ENCODE results near the gene PAPPA.

PAPPA gene

GRCh38 chr9:116154334-116154975 lies 864 bp downstream of the PAPPA start:
- Histone ChIP-seq H3K9me3 (replicated peaks; ENCODE audit: low read length) (no peaks in the 10 kb centered on the region), H3K4me3 (ENCODE audit: low read length) (peak overlapping the region; percentile 63), H3K4me2 (ENCODE audit: low read length) (peak overlapping the region; percentile 81), H3K9ac (ENCODE audit: low read depth, low read length) (peak overlapping the region; percentile 65), H3K27me3 (ENCODE audit: control insufficient read depth, insufficient read depth, low read length) (peaks cover 17% of the 10 kb centered on the region), H3K4me1 (ENCODE audit: control insufficient read depth, insufficient read depth, low read length) (peaks cover 53% of the 10 kb centered on the region), H3K36me3 (ENCODE audit: insufficient read depth, low read length) (no peaks in the 10 kb centered on the region)

GRCh38 chr9:116154976-116155697 lies 1.5 kb downstream of the PAPPA start:
- Histone ChIP-seq H3K4me3 (ENCODE audit: low read length) (peak overlapping the region; percentile 63), H3K9me3 (replicated peaks; ENCODE audit: low read length) (no peaks in the 10 kb centered on the region), H3K4me1 (ENCODE audit: control insufficient read depth, insufficient read depth, low read length) (peaks cover 53% of the 10 kb centered on the region), H3K4me2 (ENCODE audit: low read length) (peak overlapping the region; percentile 81), H3K36me3 (ENCODE audit: insufficient read depth, low read length) (no peaks in the 10 kb centered on the region), H3K9ac (ENCODE audit: low read depth, low read length) (peak overlapping the region; percentile 65), H3K27me3 (ENCODE audit: control insufficient read depth, insufficient read depth, low read length) (peaks cover 17% of the 10 kb centered on the region)

- Histone ChIP-seq H3K4me3 (ENCODE audit: low read length) (peak overlapping the region; percentile 63), H3K36me3 (ENCODE audit: insufficient read depth, low read length) (no peaks in the 10 kb centered on the region), H3K9me3 (replicated peaks; ENCODE audit: low read length) (no peaks in the 10 kb centered on the region), H3K9ac (ENCODE audit: low read depth, low read length) (peak overlapping the region; percentile 65), H3K27me3 (ENCODE audit: control insufficient read depth, insufficient read depth, low read length) (peaks cover 20% of the 10 kb centered on the region), H3K4me2 (ENCODE audit: low read length) (peak overlapping the region; percentile 81), H3K4me1 (ENCODE audit: control insufficient read depth, insufficient read depth, low read length) (peaks cover 53% of the 10 kb centered on the region)
Measured at GRCh38 chr9:116155698-116156039, 2.1 kb downstream of the PAPPA start.

- H3K4me1 ChIP-seq (ENCODE audit: control insufficient read depth, insufficient read depth, low read length): peaks cover 48% of the 10 kb centered on the region
- H3K36me3 ChIP-seq (ENCODE audit: insufficient read depth, low read length): no peaks in the 10 kb centered on the region
- peaks cover 27% of the 10 kb centered on the region for H3K27me3 ChIP-seq (ENCODE audit: control insufficient read depth, insufficient read depth, low read length)
- H3K9me3 ChIP-seq (replicated peaks; ENCODE audit: low read length): no peaks in the 10 kb centered on the region
- H3K4me3 ChIP-seq (ENCODE audit: low read length): peak overlapping the region; percentile 53
- peak overlapping the region; percentile 81 for H3K4me2 ChIP-seq (ENCODE audit: low read length)
- peak overlapping the region; percentile 58 for H3K9ac ChIP-seq (ENCODE audit: low read depth, low read length)
Measured at GRCh38 chr9:116156621-116157314, 3.2 kb downstream of the PAPPA start.

GRCh38 chr9:116157436-116158138 lies 4.0 kb downstream of the PAPPA start:
- Histone ChIP-seq H3K27me3 (ENCODE audit: control insufficient read depth, insufficient read depth, low read length) (peaks cover 27% of the 10 kb centered on the region), H3K4me3 (ENCODE audit: low read length) (peak overlapping the region; percentile 53), H3K9ac (ENCODE audit: low read depth, low read length) (peak overlapping the region; percentile 58)

GRCh38 chr9:116160676-116161571 lies 7.3 kb downstream of the PAPPA start:
- peaks cover 18% of the 10 kb centered on the region for H3K27me3 ChIP-seq (ENCODE audit: control insufficient read depth, insufficient read depth, low read length)

More at GRCh38 chr9:116157436-116158138, 4.0 kb downstream of the PAPPA start:
- no peaks in the 10 kb centered on the region for H3K9me3 ChIP-seq (replicated peaks; ENCODE audit: low read length)
- H3K4me1 ChIP-seq (ENCODE audit: control insufficient read depth, insufficient read depth, low read length): peaks cover 41% of the 10 kb centered on the region
- peak overlapping the region; percentile 81 for H3K4me2 ChIP-seq (ENCODE audit: low read length)
- H3K36me3 ChIP-seq (ENCODE audit: insufficient read depth, low read length): no peaks in the 10 kb centered on the region

GRCh38 chr9:116162241-116162781 lies 8.7 kb downstream of the PAPPA start:
- Histone ChIP-seq H3K4me3 (ENCODE audit: low read length) (no peak overlapping the region), H3K9me3 (replicated peaks; ENCODE audit: low read length) (no peaks in the 10 kb centered on the region), H3K4me1 (ENCODE audit: control insufficient read depth, insufficient read depth, low read length) (peaks cover 5% of the 10 kb centered on the region), H3K4me2 (ENCODE audit: low read length) (no peak overlapping the region), H3K27me3 (ENCODE audit: control insufficient read depth, insufficient read depth, low read length) (peaks cover 18% of the 10 kb centered on the region), H3K36me3 (ENCODE audit: insufficient read depth, low read length) (no peaks in the 10 kb centered on the region), H3K9ac (ENCODE audit: low read depth, low read length) (no peak overlapping the region)

More at GRCh38 chr9:116160676-116161571, 7.3 kb downstream of the PAPPA start:
- Histone ChIP-seq H3K9ac (ENCODE audit: low read depth, low read length) (no peak overlapping the region), H3K4me2 (ENCODE audit: low read length) (no peak overlapping the region), H3K4me3 (ENCODE audit: low read length) (no peak overlapping the region), H3K9me3 (replicated peaks; ENCODE audit: low read length) (no peaks in the 10 kb centered on the region), H3K4me1 (ENCODE audit: control insufficient read depth, insufficient read depth, low read length) (peaks cover 17% of the 10 kb centered on the region), H3K36me3 (ENCODE audit: insufficient read depth, low read length) (no peaks in the 10 kb centered on the region)

GRCh38 chr9:116163293-116164055 lies 9.9 kb downstream of the PAPPA start:
- no peak overlapping the region for H3K4me2 ChIP-seq (ENCODE audit: low read length)

GRCh38 chr9:116165912-116166311 lies 12.3 kb downstream of the PAPPA start:
- Histone ChIP-seq H3K27me3 (ENCODE audit: control insufficient read depth, insufficient read depth, low read length) (peaks cover 13% of the 10 kb centered on the region), H3K4me1 (ENCODE audit: control insufficient read depth, insufficient read depth, low read length) (no peaks in the 10 kb centered on the region), H3K4me3 (ENCODE audit: low read length) (no peak overlapping the region), H3K36me3 (ENCODE audit: insufficient read depth, low read length) (no peaks in the 10 kb centered on the region), H3K9me3 (replicated peaks; ENCODE audit: low read length) (no peaks in the 10 kb centered on the region), H3K4me2 (ENCODE audit: low read length) (no peak overlapping the region), H3K9ac (ENCODE audit: low read depth, low read length) (no peak overlapping the region)

More at GRCh38 chr9:116163293-116164055, 9.9 kb downstream of the PAPPA start:
- no peaks in the 10 kb centered on the region for H3K9me3 ChIP-seq (replicated peaks; ENCODE audit: low read length)
- peaks cover 15% of the 10 kb centered on the region for H3K27me3 ChIP-seq (ENCODE audit: control insufficient read depth, insufficient read depth, low read length)
- no peaks in the 10 kb centered on the region for H3K36me3 ChIP-seq (ENCODE audit: insufficient read depth, low read length)
- H3K9ac ChIP-seq (ENCODE audit: low read depth, low read length): no peak overlapping the region
- no peaks in the 10 kb centered on the region for H3K4me1 ChIP-seq (ENCODE audit: control insufficient read depth, insufficient read depth, low read length)
- no peak overlapping the region for H3K4me3 ChIP-seq (ENCODE audit: low read length)

- Histone ChIP-seq H3K4me3 (ENCODE audit: low read length) (no peak overlapping the region), H3K36me3 (ENCODE audit: insufficient read depth, low read length) (no peaks in the 10 kb centered on the region), H3K9ac (ENCODE audit: low read depth, low read length) (no peak overlapping the region), H3K9me3 (replicated peaks; ENCODE audit: low read length) (no peaks in the 10 kb centered on the region), H3K27me3 (ENCODE audit: control insufficient read depth, insufficient read depth, low read length) (peaks cover 16% of the 10 kb centered on the region), H3K4me2 (ENCODE audit: low read length) (no peak overlapping the region), H3K4me1 (ENCODE audit: control insufficient read depth, insufficient read depth, low read length) (no peaks in the 10 kb centered on the region)
Measured at GRCh38 chr9:116166713-116167112, 13.1 kb downstream of the PAPPA start.

Measured in skeletal muscle satellite cell (primary cell).